ENCODE measurements around the gene AK4. TPM values are rescaled to one million over a fixed set of nuclear protein-coding genes. Genes with fewer than 3 reads are reported as not detected.
A peak's percentile ranks its signal among the peaks of the same experiment; 100 is the strongest.
"Not testable (repeated sequence)": the region's sequence is repeated elsewhere in the genome, so short reads cannot be mapped to it uniquely, and the experiment has no call there.

Gene AK4
- total RNA-seq (10 to 100 TPM in 1 of 7 donors, 1 to 10 TPM in 6; 2.2 to 15.1 (median 5.4) TPM), polyA plus RNA-seq (under 1 TPM; 0.46 to 0.91 (median 0.74) TPM)
- long read RNA-seq, donor 1, result 0 reads
- long read RNA-seq, donor 2, result 0 reads

- Histone ChIP-seq H3K4me1 (peaks cover 3 to 35% (median 26%) of the 10 kb centered on the region in 6 donors), H3K27ac (peak within 1 kb of the TSS in 1 of 8 donors; percentile 47), H3K27me3 (replicated peaks in 1 of 7) (peaks cover 0 to 68% (median 25%) of the 10 kb centered on the region in 7 donors), H3K4me3 (peak within 1 kb of the TSS; percentile 64 to 89 (median 70))
- intact Hi-C loops (cut with DNase I; ENCODE audit: low total_unique reads); H3K9me3 ChIP-seq; DNase-seq; H3K36me3 ChIP-seq: not testable (repeated sequence)
- 0 to 1% (median 1%) methylated on average over 9 to 17 of the region's 33 CpGs; no CpG with 5 or more reads in 1 of the 5 donors for WGBS, 5 donors
These were observed at the start of gene AK4 for GRCh38 chr1:65148178-65148547. Gene AK4, plus strand, starts transcription at chr1:65148203. Its CDS starts 205 bp downstream, at chr1:65148408.

GRCh38 chr1:65103807-65104206 is 44.2 kb upstream of the AK4 start:
- H3K4me1 ChIP-seq, result no peaks in the 10 kb centered on the region
- intact Hi-C loops (cut with DNase I; ENCODE audit: low total_unique reads), result no loop called here
- no peaks in the 10 kb centered on the region for H3K27me3 ChIP-seq (replicated peaks in 1 of 7)
- no peak for DNase-seq
- H3K9me3 ChIP-seq, result peaks cover 5 to 39% (median 35%) of the 10 kb centered on the region in 8 donors
- H3K4me3 ChIP-seq, result no peak overlapping the region
- H3K27ac ChIP-seq, result no peak overlapping the region
- H3K36me3 ChIP-seq, result no peaks in the 10 kb centered on the region
- TF ChIP-seq, protein P1, sequence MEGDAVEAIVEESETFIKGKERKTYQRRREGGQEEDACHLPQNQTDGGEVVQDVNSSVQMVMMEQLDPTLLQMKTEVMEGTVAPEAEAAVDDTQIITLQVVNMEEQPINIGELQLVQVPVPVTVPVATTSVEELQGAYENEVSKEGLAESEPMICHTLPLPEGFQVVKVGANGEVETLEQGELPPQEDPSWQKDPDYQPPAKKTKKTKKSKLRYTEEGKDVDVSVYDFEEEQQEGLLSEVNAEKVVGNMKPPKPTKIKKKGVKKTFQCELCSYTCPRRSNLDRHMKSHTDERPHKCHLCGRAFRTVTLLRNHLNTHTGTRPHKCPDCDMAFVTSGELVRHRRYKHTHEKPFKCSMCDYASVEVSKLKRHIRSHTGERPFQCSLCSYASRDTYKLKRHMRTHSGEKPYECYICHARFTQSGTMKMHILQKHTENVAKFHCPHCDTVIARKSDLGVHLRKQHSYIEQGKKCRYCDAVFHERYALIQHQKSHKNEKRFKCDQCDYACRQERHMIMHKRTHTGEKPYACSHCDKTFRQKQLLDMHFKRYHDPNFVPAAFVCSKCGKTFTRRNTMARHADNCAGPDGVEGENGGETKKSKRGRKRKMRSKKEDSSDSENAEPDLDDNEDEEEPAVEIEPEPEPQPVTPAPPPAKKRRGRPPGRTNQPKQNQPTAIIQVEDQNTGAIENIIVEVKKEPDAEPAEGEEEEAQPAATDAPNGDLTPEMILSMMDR (IDR thresholded peaks at IDR 0.05 in 8 of 11, conservative IDR thresholded peaks at IDR 0.05 in 3 of 11), result no peak
- TF ChIP-seq POLR2AphosphoS5 (IDR thresholded peaks at IDR 0.05), result no peak
- WGBS, 5 donors, result 81 to 97% (median 91%) methylated on average over 2 to 3 of the region's 3 CpGs

DNA sequence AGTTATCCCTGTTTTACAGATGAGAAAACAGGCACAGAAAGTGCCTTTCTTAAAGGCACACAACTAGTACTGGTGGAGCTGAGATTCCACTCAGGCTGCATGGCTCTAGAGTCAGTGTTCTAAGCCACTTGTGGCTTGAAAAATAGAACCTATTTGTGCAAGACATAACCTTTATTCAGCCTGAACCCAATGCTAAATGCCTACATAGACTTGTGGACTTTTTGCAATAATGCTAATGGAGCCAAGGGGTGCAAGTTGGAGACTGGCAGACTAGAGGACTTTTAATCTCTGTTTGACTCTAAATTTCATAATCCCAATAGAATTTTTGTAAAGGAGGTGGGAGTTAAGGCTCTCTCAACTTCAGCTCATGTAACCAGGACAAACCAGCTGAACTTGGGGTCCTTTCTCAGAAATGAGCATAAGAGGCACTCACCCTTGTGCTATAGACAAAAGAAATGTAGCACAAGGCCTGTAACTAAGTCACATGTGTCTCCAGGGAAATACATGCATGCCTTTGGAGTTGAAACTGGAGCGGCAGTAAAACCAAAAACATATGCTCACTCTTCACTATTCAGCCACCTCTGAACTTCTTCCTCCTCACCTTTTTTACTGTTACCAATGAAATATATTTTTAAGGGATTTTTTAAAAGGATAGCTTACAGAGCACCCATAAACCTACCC is 43.0 kb upstream of the AK4 start:
- DNase-seq, result no peak
- Histone ChIP-seq H3K27me3 (replicated peaks in 1 of 7) (no peaks in the 10 kb centered on the region), H3K36me3 (no peaks in the 10 kb centered on the region), H3K9me3 (peaks cover 0 to 27% (median 23%) of the 10 kb centered on the region in 8 donors), H3K4me3 (no peak overlapping the region), H3K27ac (no peak overlapping the region), H3K4me1 (no peaks in the 10 kb centered on the region)
- 71 to 95% (median 90%) methylated on average over 1 of the region's 1 CpG for WGBS, 5 donors
- intact Hi-C loops (cut with DNase I; ENCODE audit: low total_unique reads), result no loop called here
- TF ChIP-seq, protein P1 (IDR thresholded peaks at IDR 0.05 in 8 of 11, conservative IDR thresholded peaks at IDR 0.05 in 3 of 11), result no peak
- TF ChIP-seq POLR2A (IDR thresholded peaks at IDR 0.05), result no peak
- TF ChIP-seq POLR2AphosphoS5 (IDR thresholded peaks at IDR 0.05), result no peak

DNA sequence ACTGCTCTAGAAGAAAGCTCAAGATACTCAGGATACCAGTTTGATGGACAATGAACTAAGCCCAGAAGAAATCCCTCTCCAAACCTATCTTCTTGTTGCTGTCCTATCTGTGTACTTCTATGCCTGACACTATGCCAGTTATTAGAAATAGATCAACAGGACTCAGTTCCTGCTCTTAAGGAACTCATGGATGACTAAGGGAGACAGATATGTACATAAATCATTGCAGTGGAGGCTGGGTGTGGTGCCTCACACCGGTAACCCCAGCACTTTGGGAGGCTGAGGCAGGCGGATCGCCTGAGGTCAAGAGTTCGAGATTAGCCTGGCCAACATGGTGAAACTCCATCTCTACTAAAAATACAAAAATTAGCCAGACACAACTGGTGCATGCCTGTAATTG is 42.4 kb upstream of the AK4 start:
- TF ChIP-seq POLR2AphosphoS5 (IDR thresholded peaks at IDR 0.05), result no peak
- TF ChIP-seq, protein P1 (IDR thresholded peaks at IDR 0.05 in 8 of 11, conservative IDR thresholded peaks at IDR 0.05 in 3 of 11), result no peak
- TF ChIP-seq POLR2A (IDR thresholded peaks at IDR 0.05), result no peak
- Histone ChIP-seq H3K27me3 (replicated peaks in 1 of 7) (no peaks in the 10 kb centered on the region), H3K4me1 (no peaks in the 10 kb centered on the region), H3K4me3 (no peak overlapping the region), H3K36me3 (no peaks in the 10 kb centered on the region), H3K27ac (no peak overlapping the region), H3K9me3 (peaks cover 0 to 21% (median 17%) of the 10 kb centered on the region in 8 donors)
- intact Hi-C loops (cut with DNase I; ENCODE audit: low total_unique reads), result no loop called here
- no peak for DNase-seq
- WGBS, 5 donors, result 82 to 93% (median 82%) methylated on average over 4 of the region's 4 CpGs

Data from spleen (tissue), 13 donors.